AG09319 (cell line): Measurements from ENCODE around the gene CTNND2.

Source experiments
- DNase-seq: peaks from one replicate; pipeline ENCODE4 v3.0.0-alpha.2; 2010; ENCODE audit warnings: low read depth; ENCODE audit errors: extremely low read depth
- TF ChIP-seq, protein P1 (sequence below): IDR thresholded peaks from 2 replicates; pipeline ENCODE4 v1.5.1; 2011; ENCODE audit warnings: low read depth, mild to moderate bottlenecking, inconsistent platforms, low read length, moderate library complexity

CTNND2 gene

DNA sequence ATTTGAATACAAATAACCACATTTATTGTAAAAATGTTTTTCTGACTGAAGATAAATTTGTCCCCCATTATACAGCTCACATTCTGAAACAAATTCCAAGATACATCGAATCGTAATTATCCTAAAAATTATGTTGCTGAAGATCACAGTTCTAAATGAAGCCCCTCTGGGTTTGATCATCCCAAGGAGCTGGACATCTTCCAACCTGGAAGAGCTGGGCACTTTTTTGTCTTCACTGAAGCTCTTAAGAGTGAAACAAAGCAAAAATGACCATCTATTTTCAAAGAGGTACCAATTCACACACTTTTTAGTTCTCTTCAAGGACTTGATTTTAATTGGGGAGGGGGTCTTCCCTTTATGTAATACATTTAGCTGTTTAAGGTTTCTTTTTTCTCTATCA lies 5.5 kb downstream of the CTNND2 start:
- TF ChIP-seq, protein P1, sequence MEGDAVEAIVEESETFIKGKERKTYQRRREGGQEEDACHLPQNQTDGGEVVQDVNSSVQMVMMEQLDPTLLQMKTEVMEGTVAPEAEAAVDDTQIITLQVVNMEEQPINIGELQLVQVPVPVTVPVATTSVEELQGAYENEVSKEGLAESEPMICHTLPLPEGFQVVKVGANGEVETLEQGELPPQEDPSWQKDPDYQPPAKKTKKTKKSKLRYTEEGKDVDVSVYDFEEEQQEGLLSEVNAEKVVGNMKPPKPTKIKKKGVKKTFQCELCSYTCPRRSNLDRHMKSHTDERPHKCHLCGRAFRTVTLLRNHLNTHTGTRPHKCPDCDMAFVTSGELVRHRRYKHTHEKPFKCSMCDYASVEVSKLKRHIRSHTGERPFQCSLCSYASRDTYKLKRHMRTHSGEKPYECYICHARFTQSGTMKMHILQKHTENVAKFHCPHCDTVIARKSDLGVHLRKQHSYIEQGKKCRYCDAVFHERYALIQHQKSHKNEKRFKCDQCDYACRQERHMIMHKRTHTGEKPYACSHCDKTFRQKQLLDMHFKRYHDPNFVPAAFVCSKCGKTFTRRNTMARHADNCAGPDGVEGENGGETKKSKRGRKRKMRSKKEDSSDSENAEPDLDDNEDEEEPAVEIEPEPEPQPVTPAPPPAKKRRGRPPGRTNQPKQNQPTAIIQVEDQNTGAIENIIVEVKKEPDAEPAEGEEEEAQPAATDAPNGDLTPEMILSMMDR: no peak
- no peak for DNase-seq

DNA sequence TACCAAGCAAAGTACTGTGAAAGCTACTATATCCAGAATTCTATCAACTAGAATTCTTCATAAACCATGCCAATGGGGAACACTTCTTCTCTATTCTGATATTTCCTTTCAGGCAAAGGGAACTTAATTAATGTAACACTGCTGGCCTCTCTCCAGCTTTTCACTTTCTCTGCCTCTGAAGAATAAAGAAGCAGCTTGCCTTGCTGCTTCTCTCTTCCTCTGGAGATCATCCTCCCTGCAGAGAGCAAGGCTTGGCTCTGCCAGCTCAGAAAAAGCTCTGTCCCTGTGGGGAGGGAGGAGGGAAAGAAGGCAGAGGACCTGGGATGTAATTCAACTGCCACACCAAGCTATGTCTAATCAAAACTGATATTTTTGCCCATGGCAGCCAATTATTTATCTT lies 6.5 kb downstream of the CTNND2 start:
- DNase-seq: no peak
- TF ChIP-seq, protein P1: no peak

DNA sequence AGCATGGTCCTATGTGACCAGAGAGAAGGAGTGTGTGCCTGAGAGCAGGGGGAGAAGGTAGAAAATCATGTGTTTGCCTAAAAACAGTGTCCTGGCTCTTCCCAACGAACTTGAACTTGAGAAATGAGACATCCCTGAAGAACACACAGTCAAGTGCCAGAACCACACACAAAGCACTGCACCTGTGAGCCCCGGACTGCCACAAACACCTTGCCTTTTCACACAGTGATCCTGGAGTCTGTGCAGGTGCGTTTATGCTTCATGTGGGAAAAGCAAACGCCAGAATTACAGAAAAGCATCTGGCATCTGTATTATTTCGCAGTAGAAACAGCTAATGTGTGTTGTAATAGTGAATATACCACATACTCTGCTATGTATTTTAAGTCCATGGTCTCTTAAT lies 9.3 kb downstream of the CTNND2 start:
- TF ChIP-seq, protein P1: no peak
- no peak for DNase-seq

DNA sequence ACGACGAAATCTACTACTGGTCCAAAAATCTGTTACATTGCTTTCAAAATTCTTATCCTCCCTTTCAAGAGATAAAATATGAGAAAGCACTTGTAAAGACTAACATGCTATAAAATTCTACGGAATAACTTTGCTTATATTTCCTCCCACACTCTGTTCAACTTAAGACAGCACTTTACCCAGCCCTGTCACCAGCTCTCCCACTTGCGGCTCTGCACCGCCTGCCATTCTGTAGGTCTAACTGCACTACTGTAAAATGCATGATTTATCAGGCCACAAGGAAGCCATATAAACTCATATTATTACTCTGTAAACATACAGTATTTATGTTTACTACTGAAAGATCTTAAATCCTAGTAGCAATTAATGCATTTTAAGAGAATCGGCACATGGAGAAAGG lies 11.4 kb downstream of the CTNND2 start:
- TF ChIP-seq, protein P1: no peak
- no peak for DNase-seq

DNA sequence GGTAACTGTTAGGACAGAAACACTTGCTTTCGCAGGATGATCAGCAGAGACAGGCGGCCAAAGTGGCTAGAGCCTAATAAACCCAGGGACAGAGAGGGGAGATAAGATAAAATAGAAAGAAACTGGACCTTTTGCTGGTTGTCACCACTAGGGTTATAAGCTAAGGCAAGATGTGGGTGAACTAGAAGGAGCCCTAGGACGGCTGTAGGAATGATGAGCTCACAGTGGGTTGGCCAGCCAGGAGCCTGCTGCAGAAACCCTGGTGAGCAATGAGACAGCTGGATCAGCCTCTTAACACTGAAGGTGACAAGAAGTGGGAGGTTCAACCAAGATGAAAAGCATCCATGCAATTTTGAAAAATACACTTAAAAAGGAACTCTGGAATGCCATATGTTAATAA lies 13.5 kb downstream of the CTNND2 start:
- TF ChIP-seq, protein P1: no peak
- no peak for DNase-seq

DNA sequence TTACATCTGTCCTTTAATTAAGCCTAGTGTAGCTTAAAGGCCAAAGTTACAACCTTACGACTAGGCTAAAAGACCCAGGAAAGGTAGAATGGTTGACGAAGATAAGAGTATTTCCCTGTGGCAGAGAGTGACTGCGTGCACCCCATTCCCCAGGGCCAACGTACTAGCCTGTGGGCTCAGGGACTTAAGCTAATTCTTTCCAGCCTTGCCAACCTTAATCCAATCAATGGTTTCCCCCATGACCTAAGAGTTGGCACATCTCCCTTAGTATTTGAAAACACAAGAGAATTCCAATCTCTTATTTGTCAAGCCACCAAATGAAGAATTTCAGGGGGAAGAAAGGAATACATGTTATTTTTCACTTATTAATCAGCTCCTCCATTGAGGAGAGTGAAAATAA lies 16.0 kb downstream of the CTNND2 start:
- DNase-seq: no peak
- TF ChIP-seq, protein P1: no peak

DNA sequence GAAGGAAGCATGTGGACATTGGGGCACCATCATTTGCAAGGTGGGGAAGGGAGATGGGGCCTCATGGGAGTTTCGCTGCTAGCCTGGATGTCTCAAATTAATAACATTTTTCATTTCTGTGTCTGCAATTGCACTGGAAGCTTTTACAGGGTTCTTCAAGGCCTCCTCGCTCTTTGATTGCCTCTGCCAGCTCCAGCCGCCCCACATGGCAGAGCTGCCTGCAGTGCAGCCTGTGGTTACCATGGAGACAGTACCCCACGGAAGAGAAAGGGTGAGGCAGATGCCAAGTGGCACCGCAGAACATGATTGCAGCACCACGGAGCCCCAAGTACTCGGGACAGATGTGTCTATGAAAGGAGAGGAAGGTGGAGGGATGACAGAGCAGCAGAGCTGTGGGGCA lies 25.4 kb downstream of the CTNND2 start:
- no peak for DNase-seq
- TF ChIP-seq, protein P1: no peak
